ENCODE measurements around the gene HNRNPF. TPM values are rescaled to one million over a fixed set of nuclear protein-coding genes. Genes with fewer than 3 reads are reported as not detected.
"Not testable (repeated sequence)": the region's sequence is repeated elsewhere in the genome, so short reads cannot be mapped to it uniquely, and the experiment has no call there.

Gene HNRNPF, protein sequence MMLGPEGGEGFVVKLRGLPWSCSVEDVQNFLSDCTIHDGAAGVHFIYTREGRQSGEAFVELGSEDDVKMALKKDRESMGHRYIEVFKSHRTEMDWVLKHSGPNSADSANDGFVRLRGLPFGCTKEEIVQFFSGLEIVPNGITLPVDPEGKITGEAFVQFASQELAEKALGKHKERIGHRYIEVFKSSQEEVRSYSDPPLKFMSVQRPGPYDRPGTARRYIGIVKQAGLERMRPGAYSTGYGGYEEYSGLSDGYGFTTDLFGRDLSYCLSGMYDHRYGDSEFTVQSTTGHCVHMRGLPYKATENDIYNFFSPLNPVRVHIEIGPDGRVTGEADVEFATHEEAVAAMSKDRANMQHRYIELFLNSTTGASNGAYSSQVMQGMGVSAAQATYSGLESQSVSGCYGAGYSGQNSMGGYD
- polyA plus RNA-seq (ENCODE audit: insufficient read length), result 204 TPM
- long read RNA-seq, donor 1, transcript HNRNPF-207 (4 exons, 2,676 nt), result minor isoform, 12 of 142 reads
- long read RNA-seq, donor 1, transcript HNRNPF-203 (4 exons, 2,617 nt), result minor isoform, 12 of 142 reads
- long read RNA-seq, donor 1, transcript HNRNPF-201 (4 exons, 2,186 nt), result minor isoform, 8 of 142 reads
- long read RNA-seq, donor 1, transcript HNRNPF-204 (3 exons, 2,755 nt), result major isoform, 44 of 142 reads
- long read RNA-seq, donor 1, partial matches to known transcripts, result 0 of 142 reads
- long read RNA-seq, donor 1, other reads (novel, unspliced or antisense), result 59 of 142 reads
- long read RNA-seq, donor 2, transcript HNRNPF-203 (4 exons, 2,617 nt), result minor isoform, 20 of 130 reads
- long read RNA-seq, donor 2, transcript HNRNPF-207 (4 exons, 2,676 nt), result minor isoform, 9 of 130 reads
- long read RNA-seq, donor 2, transcript HNRNPF-204 (3 exons, 2,755 nt), result major isoform, 36 of 130 reads
- long read RNA-seq, donor 2, transcript HNRNPF-201 (4 exons, 2,186 nt), result minor isoform, 6 of 130 reads
- long read RNA-seq, donor 2, partial matches to known transcripts, result 0 of 130 reads
- long read RNA-seq, donor 2, other reads (novel, unspliced or antisense), result 56 of 130 reads
- long read RNA-seq, donor 3, transcript HNRNPF-202 (4 exons, 2,670 nt), result minor isoform, 11 of 87 reads
- long read RNA-seq, donor 3, transcript HNRNPF-203 (4 exons, 2,617 nt), result minor isoform, 10 of 87 reads
- long read RNA-seq, donor 3, transcript HNRNPF-204 (3 exons, 2,755 nt), result major isoform, 21 of 87 reads
- long read RNA-seq, donor 3, transcript HNRNPF-201 (4 exons, 2,186 nt), result minor isoform, 6 of 87 reads
- long read RNA-seq, donor 3, partial matches to known transcripts, result 0 of 87 reads
- long read RNA-seq, donor 3, other reads (novel, unspliced or antisense), result 34 of 87 reads
- long read RNA-seq, donor 4, partial matches to known transcripts, result 0 of 13 reads
- long read RNA-seq, donor 4, other reads (novel, unspliced or antisense), result 7 of 13 reads
- long read RNA-seq, donor 5, transcript HNRNPF-203 (4 exons, 2,617 nt), result minor isoform, 15 of 181 reads
- long read RNA-seq, donor 5, transcript HNRNPF-204 (3 exons, 2,755 nt), result major isoform, 38 of 181 reads
- long read RNA-seq, donor 5, transcript HNRNPF-202 (4 exons, 2,670 nt), result minor isoform, 15 of 181 reads
- long read RNA-seq, donor 5, transcript HNRNPF-207 (4 exons, 2,676 nt), result minor isoform, 23 of 181 reads
- long read RNA-seq, donor 5, partial matches to known transcripts, result 0 of 181 reads
- long read RNA-seq, donor 5, other reads (novel, unspliced or antisense), result 78 of 181 reads
- long read RNA-seq, donor 6, transcript HNRNPF-202 (4 exons, 2,670 nt), result minor isoform, 8 of 136 reads
- long read RNA-seq, donor 6, transcript HNRNPF-204 (3 exons, 2,755 nt), result major isoform, 38 of 136 reads
- long read RNA-seq, donor 6, transcript HNRNPF-207 (4 exons, 2,676 nt), result minor isoform, 13 of 136 reads
- long read RNA-seq, donor 6, transcript HNRNPF-203 (4 exons, 2,617 nt), result minor isoform, 16 of 136 reads
- long read RNA-seq, donor 6, partial matches to known transcripts, result 0 of 136 reads
- long read RNA-seq, donor 6, other reads (novel, unspliced or antisense), result 57 of 136 reads
- long read RNA-seq, donor 7, transcript HNRNPF-207 (4 exons, 2,676 nt), result minor isoform, 17 of 204 reads
- long read RNA-seq, donor 7, transcript HNRNPF-203 (4 exons, 2,617 nt), result minor isoform, 19 of 204 reads
- long read RNA-seq, donor 7, transcript HNRNPF-204 (3 exons, 2,755 nt), result major isoform, 51 of 204 reads
- long read RNA-seq, donor 7, transcript HNRNPF-202 (4 exons, 2,670 nt), result minor isoform, 14 of 204 reads
- long read RNA-seq, donor 7, partial matches to known transcripts, result 0 of 204 reads
- long read RNA-seq, donor 7, other reads (novel, unspliced or antisense), result 91 of 204 reads
- long read RNA-seq, donor 8, transcript HNRNPF-201 (4 exons, 2,186 nt), result minor isoform, 6 of 55 reads
- long read RNA-seq, donor 8, transcript HNRNPF-204 (3 exons, 2,755 nt), result major isoform, 19 of 55 reads
- long read RNA-seq, donor 8, partial matches to known transcripts, result 0 of 55 reads
- long read RNA-seq, donor 8, other reads (novel, unspliced or antisense), result 24 of 55 reads

DNA sequence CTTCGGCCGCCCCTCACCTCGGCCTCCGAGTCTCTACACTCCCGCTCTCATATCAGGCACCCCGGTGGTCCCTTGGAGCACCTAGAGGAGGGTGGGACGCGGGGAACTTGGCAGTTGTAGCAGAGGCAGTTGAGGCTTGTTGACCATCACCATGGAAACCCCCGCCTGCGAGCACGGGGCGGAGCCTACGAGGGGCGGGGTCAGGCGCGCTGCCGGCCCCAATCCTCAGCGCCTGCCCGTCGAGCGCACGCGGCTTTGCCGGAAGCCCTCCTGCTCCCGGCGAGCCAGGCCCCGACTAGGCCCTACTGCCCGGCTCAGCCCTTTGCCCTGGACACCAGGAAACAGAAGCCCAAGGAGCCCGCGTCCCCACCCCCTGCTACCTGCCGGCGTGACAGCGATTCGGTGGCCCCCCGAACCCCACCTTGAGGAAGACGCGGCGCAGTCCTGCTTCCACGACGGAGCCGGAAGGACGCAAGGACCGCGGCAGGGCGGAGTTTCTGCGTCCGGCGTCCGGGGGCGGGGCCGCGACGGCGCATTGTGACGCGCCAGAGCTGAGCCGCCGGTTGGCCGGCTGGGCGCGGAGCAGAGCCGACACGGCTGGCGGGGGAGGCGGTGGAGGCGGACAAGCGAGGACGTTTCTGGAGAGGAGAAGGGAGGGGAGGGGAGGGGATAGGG is at the start of gene HNRNPF:
HNRNPF (minus strand) TSS at position 477 of the 675 bp plus-strand sequence. CDS start 21,302 bp downstream, outside the sequence.
- peak; percentile 94 for DNase-seq

DNA sequence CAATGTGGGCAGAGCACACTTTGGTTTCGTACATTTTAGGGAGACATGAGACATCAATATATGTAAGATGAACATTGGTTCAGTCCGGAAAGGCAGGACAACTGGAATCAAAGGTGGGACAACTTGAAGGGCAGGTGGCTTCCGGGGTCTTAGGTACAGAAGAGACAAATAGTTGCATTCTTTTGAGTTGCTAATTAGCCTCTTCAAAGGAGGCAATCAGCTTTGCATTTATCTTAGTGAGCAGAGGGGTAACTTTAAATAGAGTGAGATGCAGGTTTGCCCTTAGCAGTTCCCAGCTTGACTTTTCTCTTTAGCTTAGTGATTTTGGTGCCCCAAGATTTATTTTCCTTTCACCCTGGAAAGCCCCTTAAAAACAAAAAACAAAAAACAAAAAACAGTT is 49.2 kb upstream of the HNRNPF start:
- DNase-seq, result no peak

DNA sequence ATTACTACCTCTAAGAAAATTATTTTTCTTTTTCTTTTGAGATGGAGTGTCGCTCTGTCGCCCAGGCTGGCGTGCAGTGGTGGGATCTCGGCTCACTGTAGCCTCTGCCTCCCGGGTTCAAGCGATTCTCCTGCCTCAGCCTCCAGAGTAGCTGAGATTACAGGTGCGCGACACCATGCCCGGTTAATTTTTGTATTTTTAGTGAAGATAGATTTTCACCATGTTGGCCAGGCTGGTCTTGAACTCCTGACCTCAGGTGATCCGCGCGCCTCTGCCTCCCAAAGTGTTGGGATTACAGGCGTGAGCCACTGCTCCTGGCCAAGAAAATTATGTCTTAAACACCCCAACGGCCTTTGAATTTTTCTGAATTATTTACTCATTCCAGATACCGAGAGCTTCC is 47.6 kb upstream of the HNRNPF start:
- DNase-seq, result not testable (repeated sequence)

DNA sequence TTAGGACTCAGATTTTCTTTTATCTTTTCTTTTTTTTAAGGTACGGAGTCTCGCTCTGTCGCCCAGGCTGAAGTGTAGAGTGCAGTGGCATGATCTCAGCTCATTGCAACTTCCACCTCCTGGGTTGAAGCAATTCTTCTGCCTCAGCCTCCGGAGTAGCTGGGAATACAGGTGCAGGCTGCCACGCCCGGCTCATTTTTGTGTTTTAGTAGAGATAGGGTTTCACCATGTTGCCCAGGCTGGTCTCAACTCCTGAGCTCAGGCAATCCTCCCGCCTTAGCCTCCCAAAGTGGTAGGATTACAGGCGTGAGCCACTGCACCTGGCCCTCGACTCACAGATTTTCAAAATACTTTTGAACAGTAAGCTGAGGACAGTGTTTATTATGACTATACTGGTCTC is 45.0 kb upstream of the HNRNPF start:
- DNase-seq, result not testable (repeated sequence)

DNA sequence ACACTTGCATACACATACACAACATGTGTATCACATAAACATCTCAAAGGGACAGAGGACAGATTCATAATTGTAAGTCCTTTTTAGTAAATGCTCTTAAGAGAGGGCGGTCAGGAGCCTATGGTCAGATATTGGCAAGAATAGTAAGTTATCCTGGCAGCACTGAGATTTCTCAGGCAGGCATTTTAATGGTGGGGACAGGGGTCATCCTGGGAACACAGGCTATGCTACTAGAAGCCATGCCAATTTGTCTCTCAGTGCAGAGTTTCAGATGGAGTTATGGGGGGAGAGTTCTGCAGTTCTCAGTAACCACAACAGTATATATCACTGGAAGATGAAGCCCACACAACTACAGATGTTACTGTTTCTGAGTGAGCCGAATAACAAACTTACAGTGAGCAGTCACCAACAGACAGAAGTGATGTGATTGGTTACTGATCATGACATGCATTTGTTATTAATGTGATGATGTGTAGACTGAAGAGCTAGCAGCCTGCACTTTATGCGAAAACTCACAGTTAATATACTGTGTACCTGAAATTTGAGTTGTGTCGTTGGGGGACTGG is 44.4 kb upstream of the HNRNPF start:
- no peak for DNase-seq

DNA sequence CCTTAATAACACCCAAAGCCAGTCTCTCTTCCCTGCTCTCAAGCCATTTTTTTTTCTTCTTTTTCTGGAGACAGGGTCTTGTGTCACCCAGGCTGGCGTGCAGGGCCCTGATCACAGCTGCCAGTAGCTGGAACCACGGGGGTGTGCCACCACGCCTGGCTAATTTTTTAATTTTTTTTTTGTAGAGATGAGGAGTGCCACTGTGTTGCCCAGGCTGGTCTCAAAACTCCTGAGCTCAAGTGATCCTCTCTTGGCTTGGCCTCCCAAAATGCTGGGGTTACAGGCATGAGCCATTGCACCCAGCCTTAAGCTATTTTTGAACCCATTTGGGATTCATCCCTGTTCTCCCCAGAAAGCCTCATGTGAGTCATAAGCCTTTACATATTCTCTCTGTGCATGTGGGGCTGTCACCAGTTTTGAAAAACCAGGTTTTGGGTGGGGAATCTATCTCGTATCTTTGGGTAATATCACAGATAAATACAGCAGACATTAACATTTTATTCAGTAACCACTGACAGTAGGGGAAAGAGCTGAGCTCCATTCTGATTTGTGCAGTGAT is 43.4 kb upstream of the HNRNPF start:
- no peak for DNase-seq

DNA sequence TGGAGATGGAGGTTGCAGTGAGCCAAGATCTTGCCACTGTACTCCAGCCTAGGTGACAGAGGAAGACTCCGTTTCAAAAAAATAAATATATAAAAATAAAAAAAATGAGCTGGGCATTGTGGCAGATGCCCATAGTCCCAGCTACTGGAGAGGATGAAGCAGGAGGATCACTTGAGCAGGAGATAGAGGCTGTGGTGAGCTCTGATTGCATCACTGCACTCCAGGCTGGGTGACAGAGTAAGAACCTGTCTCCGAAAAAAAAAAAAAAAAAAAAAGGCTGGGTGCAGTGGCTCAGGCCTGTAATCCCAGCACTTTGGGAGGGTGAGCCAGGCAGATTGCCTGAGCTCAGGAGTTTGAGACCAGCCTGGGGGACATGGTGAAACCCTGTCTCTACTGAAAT is 39.8 kb upstream of the HNRNPF start:
- no peak for DNase-seq

DNA sequence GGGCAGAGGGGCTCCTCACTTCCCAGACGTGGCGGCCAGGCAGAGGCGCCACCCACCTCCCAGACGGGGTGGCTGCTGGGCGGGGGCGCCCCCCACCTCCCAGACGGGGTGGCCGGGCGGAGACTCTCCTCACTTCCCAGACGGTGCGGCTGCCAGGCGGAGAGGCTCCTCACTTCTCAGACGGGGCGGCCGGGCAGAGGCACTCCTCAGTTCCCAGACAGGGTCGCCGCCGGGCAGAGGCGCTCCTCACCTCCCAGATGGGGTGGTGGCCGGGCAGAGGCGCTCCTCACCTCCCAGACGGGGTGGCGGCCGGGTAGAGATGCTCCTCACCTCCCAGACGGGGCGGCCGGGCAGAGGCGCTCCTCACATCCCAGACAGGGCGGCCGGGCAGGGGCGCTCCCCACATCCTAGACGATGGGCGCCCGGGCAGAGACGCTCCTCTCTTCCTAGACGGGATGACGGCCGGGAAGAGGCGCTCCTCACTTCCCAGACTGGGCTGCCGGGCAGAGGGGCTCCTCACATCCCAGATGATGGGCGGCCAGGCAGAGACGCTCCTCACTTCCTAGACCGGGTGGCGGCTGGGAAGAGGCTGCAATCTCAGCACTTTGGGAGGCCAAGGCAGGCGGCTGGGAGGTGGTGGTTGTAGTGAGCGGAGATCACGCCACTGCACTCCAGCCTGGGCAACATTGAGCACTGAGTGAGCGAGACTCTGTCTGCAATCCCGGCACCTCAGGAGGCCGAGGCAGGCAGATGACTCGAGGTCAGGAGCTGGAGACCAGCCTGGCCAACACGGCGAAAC is 37.4 kb upstream of the HNRNPF start:
- not testable (repeated sequence) for DNase-seq

DNA sequence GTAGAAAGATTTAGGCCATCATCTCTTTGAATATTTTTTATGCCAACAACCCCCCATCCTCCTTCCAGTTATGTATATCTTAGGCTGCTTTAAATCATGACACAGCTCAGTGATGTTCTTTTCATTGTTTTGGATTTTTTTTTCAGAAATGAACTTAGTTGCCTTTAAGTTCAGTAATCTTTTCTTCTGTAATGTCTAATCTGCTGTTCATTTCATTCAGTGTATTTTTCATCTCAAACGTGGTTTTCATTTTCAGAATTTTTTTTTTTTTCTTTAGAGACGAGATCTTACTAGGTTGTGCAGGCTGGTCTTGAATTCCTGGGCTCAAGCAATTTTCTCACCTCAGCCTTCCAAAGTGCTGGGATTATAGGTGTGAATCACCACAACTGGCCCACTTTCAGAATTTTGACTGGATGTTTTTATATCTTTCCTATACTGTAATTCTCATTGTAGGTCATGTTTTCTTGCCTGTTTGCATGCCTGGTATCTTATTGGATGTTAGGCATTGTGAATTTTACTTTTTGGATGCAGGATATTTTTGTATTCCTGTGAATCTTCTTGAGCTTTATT is 36.0 kb upstream of the HNRNPF start:
- DNase-seq, result no peak

DNA sequence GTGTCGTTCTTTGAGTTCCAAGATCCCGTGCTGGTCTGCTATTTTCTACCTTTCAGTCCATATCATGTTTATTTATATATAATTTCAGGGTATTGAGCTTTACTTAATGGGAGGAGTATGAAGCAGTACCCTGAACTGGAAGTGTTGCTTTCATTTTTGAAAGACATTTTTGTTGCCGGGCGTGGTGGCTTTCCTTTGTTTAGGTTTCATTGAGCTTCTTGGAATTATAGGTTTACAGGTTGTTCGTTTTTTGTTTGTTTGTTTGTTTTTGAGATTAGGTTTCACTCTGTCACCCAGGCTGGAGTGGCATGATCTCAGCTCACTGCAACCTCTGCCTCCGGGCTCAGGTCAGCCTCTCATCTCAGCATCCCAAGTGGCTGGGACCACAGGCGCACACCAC is 35.3 kb upstream of the HNRNPF start:
- DNase-seq, result no peak

DNA sequence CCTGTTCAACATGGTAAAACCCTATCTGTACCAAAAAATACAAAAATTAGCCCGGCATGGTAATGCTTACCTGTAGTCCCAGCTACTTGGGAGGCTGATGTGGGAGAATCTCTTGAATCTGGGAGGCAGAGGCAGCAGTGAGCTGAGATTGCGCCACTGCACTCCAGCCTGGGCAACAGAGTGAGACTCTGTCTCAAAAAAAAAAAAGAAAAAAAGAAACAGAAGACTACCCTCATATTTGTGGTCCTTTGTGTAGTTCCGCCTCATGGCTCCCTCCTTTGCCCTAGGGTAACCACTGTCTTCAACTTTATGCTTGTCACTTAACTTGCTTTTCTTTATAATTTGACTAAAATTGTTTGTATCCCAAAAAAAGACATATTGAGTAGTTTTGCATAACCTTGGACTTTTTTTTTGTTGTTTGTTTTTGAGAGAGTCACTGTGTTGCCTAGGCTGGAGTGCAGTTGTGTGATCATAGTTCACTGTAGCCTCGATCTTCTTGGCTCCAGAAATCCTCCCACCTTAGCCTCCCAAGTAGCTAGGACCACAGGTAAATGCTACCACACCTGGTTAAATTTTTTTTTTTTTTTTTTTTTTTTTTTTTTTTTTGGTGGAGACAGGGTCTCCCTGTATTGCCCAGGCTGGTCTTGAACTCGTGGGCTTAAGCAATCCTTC is 31.6 kb upstream of the HNRNPF start:
- no peak for DNase-seq

DNA sequence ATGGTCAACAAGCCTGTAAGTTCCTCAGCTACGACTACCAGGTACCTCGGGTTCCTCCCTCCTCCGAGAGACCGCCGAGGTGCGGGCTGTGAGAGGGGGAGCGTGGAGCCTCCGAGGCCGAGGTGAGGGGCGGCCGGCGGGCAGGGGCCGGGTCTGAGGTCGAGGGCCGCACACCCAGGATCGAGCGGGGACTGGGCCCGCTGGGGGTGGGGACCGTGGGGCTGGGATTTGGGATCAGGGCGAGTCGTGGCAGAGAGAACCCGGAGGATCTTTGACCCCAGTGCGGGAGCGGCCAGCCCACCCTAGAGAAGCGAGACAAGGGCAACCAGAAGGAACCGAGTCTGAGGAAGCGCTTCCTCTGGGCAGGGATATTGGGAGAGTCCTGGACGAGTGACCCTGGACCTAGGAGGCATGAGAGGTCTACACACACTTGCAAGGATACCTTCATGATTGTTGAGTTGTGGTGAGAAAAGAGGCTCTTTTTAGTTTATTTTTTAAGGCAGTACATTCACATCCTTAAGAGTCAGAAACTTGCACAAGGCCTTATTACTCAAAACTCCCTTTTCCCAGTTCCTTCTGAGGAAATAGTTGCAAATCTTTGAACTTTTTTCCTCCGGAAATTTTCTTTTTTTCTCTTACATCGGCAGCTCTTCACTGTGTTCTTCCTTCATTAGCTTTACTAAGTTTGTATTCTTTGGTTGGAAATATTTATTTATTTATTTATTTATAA is 28.3 kb upstream of the HNRNPF start:
- DNase-seq, result no peak

DNA sequence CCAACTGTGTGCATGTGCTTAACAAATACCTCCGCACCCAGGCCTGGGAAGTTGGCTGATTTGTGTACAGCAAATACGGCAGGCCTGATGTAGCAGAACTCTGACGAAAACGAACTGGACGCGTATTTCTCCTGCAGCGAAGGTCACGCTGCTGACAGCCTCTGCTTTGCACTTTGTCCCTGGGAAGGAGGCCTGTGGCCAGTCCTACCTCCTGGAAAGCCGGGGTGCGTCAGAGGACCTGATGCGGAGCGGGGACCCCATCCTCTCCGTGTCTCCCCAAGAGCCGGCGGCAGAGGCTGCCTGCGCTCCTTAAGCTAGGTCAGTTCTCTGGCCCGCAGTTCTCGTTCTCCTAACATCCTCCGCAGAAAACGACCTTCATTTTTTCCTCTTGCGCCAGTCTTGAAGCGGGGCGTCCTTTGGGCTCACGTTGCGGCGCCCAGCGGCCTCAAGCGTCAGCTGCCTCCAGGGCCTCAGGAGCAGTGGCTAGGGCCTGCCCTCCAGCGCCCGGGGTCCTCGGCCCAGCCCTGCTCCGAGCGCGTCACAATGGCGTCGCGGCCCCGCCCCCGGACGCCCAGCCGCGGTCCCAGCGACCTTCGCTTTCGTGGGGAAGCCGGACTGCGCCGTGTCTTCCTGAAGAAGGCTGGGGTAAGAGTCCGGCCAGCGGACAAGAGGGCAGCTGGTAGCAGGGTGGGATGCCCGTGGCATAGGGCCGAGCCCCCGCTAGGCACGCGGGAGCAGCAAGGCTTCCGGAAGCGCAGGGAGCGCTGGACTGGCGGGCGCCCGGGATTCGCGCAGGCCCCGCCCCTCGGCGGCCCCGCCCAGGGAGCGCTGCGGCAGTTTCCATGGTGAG is 27.5 kb upstream of the HNRNPF start, which contains the start of gene ZNF487:
ZNF487 (plus strand) TSS at position 821 of the 850 bp plus-strand sequence. CDS start 38,703 bp downstream, outside the sequence.
- DNase-seq, result peak; percentile 89

DNA sequence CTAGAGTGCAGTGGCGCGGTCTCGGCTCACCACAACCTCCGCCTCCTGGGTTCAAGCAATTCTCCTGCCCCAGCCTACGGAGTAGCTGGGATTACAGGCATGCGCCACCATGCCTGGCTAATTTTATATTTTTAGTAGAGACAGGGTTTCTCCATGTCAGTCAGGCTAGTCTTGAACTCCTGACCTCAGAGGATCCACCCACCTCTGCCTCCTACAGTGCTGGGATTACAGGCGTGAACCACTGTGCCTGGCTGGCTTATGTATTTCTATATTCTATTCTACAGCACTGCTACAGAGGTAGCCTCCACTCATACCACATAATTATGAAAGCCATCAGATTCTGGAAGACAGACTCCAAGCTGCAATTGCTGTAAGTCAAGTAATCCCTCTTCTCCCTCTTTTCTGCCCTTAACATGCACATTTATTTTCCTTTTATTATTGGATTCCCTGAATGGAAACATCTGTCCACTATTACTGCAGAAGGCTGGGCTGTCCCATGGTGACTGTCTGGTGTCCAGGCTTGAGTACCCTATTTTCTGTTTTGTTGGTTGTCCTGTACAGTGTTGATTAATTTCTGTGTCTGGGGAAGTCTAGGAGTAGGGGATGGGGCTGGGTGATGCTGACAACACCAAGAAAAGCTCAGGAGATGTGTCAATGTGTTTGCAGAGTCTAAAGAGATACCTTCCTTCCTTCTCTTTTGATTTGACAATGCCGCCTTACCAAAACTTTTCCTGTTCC is 22.1 kb upstream of the HNRNPF start:
- no peak for DNase-seq
